C4-2B (cell line): ENCODE results near the gene KAT6B.

ENCODE experiments used
- CTCF ChIP-seq: fragments of 450-650 bp; conservative IDR thresholded peaks from 2 replicates; pipeline ENCODE4 v1.5.1; 2017; ENCODE audit warnings: mild to moderate bottlenecking
- ZFX ChIP-seq: fragments of 450-650 bp; IDR thresholded peaks from 2 replicates; pipeline ENCODE4 v1.6.1; 2017

- TF ChIP-seq CTCF = no peak
- TF ChIP-seq ZFX = no peak
These were observed 102.8 kb downstream of the KAT6B start for GRCh38 chr10:74929197-74929596.
